ENCODE data around the gene MATN3.

DNA sequence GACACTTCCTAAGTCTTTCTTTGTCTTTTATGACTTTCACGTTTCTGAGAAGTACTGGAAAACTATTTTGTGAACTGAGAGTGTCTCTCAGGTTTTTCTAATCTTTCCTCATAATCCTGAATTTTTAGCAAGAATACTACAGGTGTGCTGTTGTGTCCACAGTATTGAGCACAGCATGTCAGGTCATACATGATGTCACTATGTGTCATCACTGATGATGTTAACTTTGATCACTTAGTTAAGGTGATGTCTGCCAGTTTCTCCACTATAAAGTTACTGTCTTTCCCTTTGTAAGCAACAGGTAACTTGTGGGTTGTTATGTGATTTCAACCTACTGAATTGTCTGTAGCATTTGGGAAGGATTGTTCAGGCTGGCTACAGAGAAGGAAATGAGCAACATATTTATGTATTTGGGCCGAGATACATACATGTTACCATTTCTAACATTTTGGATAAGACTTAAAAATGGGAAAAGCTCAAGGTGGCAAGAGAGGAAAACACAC lies 11.1 kb downstream of the MATN3 start:
- TF ChIP-seq, protein P1, sequence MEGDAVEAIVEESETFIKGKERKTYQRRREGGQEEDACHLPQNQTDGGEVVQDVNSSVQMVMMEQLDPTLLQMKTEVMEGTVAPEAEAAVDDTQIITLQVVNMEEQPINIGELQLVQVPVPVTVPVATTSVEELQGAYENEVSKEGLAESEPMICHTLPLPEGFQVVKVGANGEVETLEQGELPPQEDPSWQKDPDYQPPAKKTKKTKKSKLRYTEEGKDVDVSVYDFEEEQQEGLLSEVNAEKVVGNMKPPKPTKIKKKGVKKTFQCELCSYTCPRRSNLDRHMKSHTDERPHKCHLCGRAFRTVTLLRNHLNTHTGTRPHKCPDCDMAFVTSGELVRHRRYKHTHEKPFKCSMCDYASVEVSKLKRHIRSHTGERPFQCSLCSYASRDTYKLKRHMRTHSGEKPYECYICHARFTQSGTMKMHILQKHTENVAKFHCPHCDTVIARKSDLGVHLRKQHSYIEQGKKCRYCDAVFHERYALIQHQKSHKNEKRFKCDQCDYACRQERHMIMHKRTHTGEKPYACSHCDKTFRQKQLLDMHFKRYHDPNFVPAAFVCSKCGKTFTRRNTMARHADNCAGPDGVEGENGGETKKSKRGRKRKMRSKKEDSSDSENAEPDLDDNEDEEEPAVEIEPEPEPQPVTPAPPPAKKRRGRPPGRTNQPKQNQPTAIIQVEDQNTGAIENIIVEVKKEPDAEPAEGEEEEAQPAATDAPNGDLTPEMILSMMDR (IDR thresholded peaks at IDR 0.05): no peak
- no peak for TF ChIP-seq EP300 (IDR thresholded peaks at IDR 0.05)
